Astrocyte of the spinal cord (primary cell): ENCODE results near the gene RNLS.

ENCODE experiments used
- DNase-seq: peaks from one replicate; pipeline ENCODE4 v3.0.0; 2011; ENCODE audit warnings: low read depth, low spot score
- H3K4me3 ChIP-seq: 2 replicates; pipeline ENCODE4 v1.5.1; 2011; ENCODE audit warnings: low read depth, mild to moderate bottlenecking, low read length, moderate library complexity
- in situ Hi-C: cut with HindIII; loops from 2 replicates; pipeline ENCODE4 v1.10.0; 2017; ENCODE audit warnings: low sequenced_read_pairs
- TF ChIP-seq, protein P1 (sequence below): IDR thresholded peaks from 2 replicates; pipeline ENCODE4 v1.5.1; 2012; ENCODE audit warnings: low read depth, mild to moderate bottlenecking, low read length, inconsistent platforms

The RNLS gene

DNA sequence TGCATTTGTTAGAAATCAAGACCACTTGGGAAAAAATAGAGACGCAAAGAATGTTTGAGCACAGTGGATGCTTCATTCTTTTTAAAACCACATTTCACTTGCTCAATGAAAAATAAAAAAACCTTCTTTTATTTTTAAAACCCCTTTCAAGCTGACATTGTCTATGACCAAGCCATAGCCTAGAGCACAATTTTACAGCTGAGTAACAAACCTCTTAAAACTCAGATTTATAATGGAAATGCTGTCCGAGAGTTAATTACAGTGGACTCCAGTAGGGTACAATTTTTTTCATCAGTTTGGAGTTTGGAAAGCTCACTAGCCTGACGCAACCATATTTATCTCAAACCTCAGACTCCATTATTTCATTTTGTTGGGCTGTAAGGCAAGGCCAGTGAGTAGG is 116.3 kb downstream of the RNLS start:
- no peak for DNase-seq
- in situ Hi-C loops: no loop called here
- TF ChIP-seq, protein P1, sequence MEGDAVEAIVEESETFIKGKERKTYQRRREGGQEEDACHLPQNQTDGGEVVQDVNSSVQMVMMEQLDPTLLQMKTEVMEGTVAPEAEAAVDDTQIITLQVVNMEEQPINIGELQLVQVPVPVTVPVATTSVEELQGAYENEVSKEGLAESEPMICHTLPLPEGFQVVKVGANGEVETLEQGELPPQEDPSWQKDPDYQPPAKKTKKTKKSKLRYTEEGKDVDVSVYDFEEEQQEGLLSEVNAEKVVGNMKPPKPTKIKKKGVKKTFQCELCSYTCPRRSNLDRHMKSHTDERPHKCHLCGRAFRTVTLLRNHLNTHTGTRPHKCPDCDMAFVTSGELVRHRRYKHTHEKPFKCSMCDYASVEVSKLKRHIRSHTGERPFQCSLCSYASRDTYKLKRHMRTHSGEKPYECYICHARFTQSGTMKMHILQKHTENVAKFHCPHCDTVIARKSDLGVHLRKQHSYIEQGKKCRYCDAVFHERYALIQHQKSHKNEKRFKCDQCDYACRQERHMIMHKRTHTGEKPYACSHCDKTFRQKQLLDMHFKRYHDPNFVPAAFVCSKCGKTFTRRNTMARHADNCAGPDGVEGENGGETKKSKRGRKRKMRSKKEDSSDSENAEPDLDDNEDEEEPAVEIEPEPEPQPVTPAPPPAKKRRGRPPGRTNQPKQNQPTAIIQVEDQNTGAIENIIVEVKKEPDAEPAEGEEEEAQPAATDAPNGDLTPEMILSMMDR: no peak
- H3K4me3 ChIP-seq: no peak overlapping the region

DNA sequence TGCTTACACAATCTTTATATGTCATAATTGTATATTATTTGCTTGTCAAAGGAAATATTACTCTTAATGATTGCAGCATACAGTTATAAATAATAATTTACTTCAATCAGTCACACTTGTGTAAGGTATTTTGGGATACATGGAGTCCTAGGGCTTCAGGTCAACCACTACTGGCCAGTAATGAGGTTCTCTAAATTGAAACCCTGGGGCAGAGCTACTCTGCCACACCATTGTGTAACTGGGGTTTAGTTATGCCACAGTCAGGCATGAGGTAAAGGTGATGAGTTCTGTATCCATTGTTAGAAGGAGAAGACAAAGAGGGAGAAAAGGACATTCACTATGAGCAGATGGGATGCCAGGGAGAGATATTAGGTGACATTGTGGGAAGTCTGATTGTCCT is 117.4 kb downstream of the RNLS start:
- in situ Hi-C loops: no loop called here
- H3K4me3 ChIP-seq: no peak overlapping the region
- TF ChIP-seq, protein P1: no peak
- no peak for DNase-seq

DNA sequence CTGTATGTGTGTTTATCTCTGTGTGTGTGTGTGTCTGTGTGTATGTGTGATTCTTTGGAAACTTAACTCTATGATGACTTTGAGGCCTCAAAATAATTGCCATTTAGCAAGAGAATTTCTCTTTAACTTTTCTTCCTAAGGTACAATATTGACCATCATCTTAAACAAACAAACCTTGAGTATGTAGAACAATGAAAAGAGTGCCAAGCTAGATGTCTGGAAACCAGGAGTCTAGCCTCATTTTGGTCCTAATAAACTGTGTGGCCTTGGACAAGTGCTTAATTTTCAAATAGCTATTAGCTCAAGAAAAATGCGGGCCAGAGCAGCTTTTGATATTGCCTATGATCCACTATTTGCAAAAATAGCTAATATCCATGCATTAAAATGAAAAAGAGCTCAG is 119.3 kb downstream of the RNLS start:
- in situ Hi-C loops: no loop called here
- DNase-seq: no peak
- no peak overlapping the region for H3K4me3 ChIP-seq
- TF ChIP-seq, protein P1: no peak

DNA sequence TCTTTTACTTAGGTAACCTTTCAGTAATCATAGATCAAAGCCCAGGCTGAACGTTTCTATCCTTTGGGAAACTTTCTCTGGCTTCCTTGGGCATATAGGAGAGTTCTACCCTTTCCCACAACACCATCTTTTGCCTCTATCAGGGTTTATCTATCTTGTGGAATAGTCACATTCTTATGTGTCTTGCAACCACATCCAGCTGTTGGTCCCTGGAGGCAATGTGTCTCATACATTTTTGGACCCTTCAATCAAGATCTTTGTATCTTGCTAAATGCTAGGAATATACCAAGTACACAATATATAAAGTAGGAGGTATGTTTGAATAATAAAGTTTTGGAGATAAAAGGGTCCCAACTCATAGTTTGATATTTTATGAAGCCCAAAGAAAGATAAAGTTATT is 121.7 kb downstream of the RNLS start:
- H3K4me3 ChIP-seq: no peak overlapping the region
- TF ChIP-seq, protein P1: no peak
- in situ Hi-C loops: no loop called here
- no peak for DNase-seq

DNA sequence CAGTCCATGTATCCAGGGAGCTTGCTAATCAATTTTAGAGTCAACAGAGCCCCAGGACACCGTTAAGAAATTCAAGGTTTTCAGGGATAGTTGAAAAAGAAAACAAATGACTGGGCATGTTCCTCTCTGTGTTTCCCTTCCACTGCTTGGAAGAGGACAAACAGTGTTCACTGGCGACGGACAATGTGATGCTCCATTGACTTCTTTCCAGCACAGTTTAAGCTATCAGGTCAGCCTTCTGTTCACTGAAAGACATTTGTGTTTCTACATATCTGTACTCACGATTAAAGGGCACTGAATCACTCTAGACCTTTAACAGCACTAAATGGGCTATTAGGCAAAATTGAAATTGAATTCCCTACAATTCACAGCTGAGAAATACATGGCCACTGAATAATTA is 123.6 kb downstream of the RNLS start:
- H3K4me3 ChIP-seq: no peak overlapping the region
- in situ Hi-C loops: no loop called here
- TF ChIP-seq, protein P1: no peak
- no peak for DNase-seq

DNA sequence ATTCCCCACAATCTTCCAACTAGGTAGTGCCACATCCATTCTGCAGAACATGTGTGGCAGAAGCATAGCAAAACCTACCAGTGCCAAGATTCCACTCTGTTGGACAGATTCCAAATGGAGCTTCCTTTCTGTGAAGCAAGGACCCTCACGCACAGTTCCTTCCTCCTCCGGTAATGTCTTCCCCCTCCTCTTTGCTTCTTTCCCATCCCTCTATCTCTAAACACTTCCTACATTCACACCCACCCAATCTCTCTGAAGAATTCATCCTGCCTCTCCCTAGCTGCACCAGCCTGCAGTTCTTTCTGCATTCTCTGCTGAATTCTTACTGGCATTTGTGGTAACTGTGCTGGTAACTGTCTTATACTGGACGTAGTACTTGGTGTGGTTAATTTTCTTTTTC is 124.9 kb downstream of the RNLS start:
- DNase-seq: no peak
- TF ChIP-seq, protein P1: no peak
- no peak overlapping the region for H3K4me3 ChIP-seq
- in situ Hi-C loops: no loop called here

DNA sequence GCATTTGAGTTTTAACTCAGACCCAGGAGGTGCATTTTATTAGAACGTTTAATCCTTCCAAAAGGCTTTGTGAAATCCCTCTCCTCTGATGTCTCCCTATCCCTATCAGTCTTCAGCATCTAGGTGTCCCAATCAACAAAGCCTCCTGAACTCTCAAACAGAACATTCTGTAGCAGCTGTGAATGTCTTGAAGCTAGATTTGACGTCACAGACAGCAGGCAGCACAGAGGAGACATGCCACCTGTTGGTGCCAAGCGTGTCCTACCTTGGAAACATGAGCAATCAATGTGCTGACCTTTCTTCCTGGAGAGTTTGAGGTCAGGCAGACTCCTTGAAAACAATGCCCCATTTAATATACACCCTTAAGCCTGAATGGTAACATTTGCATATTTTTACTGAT is 125.5 kb downstream of the RNLS start:
- in situ Hi-C loops: no loop called here
- H3K4me3 ChIP-seq: no peak overlapping the region
- no peak for DNase-seq
- TF ChIP-seq, protein P1: no peak
